Smooth muscle cell (in vitro differentiated cells): ENCODE measurements around the gene ISG20. TPM values are rescaled to one million over a fixed set of nuclear protein-coding genes. Genes with fewer than 3 reads are reported as not detected.
A peak's percentile ranks its signal among the peaks of the same experiment; 100 is the strongest.

Experiments used
- DNase-seq: peaks from one replicate; lab custom pipeline; 2025; ENCODE audit not compliant: unreplicated experiment; lab: John Stamatoyannopoulos, UW
- H2AFZ ChIP-seq: fragments of 200-600 bp; sonication (generic); 2 replicates; pipeline ENCODE4 v1.6.0; 2016; ENCODE audit warnings: antibody characterized with exemption, low read depth, mild to moderate bottlenecking
- H3F3A ChIP-seq: fragments of 200-600 bp; sonication (generic); 2 replicates; pipeline ENCODE4 v1.6.0; 2017; ENCODE audit warnings: antibody characterized with exemption, low read depth
- H3K27ac ChIP-seq: fragments of 200-600 bp; sonication (generic); 2 replicates; pipeline ENCODE4 v1.5.1; 2016; ENCODE audit warnings: low read depth, mild to moderate bottlenecking
- H3K27me3 ChIP-seq: fragments of 200-600 bp; sonication (generic); 2 replicates; pipeline ENCODE4 v1.6.1; 2016; ENCODE audit warnings: low read depth, mild to moderate bottlenecking
- H3K36me3 ChIP-seq: fragments of 200-600 bp; sonication (generic); 2 replicates; pipeline ENCODE4 v1.5.1; 2016; ENCODE audit warnings: low read depth
- H3K4me1 ChIP-seq: fragments of 200-600 bp; sonication (generic); 2 replicates; pipeline ENCODE4 v1.5.1; 2016; ENCODE audit warnings: low read depth
- H3K4me2 ChIP-seq: fragments of 200-600 bp; sonication (generic); 2 replicates; pipeline ENCODE4 v1.6.0; 2016; ENCODE audit warnings: mild to moderate bottlenecking
- H3K4me3 ChIP-seq: fragments of 200-600 bp; sonication (generic); 2 replicates; pipeline ENCODE4 v1.5.1; 2016; ENCODE audit warnings: mild to moderate bottlenecking
- H3K79me2 ChIP-seq: fragments of 200-600 bp; sonication (generic); 2 replicates; pipeline ENCODE4 v1.6.0; 2016; ENCODE audit warnings: low read depth, mild to moderate bottlenecking
- H3K9ac ChIP-seq: fragments of 200-600 bp; sonication (generic); 2 replicates; pipeline ENCODE4 v1.6.0; 2016; ENCODE audit warnings: low read depth
- H3K9me3 ChIP-seq: fragments of 200-600 bp; sonication (generic); replicated peaks from 2 replicates; pipeline ENCODE4 v1.5.1; 2016; ENCODE audit warnings: low read depth
- H4K20me1 ChIP-seq: fragments of 200-600 bp; sonication (generic); 2 replicates; pipeline ENCODE4 v1.6.0; 2016; ENCODE audit warnings: low read depth
- CTCF ChIP-seq: fragments of 200-600 bp; sonication (generic); IDR thresholded peaks from 2 replicates; pipeline ENCODE4 v1.5.1; 2017; ENCODE audit warnings: borderline replicate concordance, mild to moderate bottlenecking, antibody characterized with exemption; ENCODE audit not compliant: insufficient read depth, poor library complexity, severe bottlenecking
- WGBS: methylation state at CpG from one replicate; pipeline ENCODE4 v1.1.7; 2016; ENCODE audit warnings: low lambda C conversion rate; 5-methylcytosine and 5-hydroxymethylcytosine counted together
- polyA plus RNA-seq: library from polyadenylated mRNA; unstranded; fragments of >200 nt; fragmentation: Nextera tagmentation; extraction: Ambion mirVana; gene quantifications from 2 replicates; pipeline ENCODE4 v1.2.1, GENCODE V29; 2016
- total RNA-seq: library from RNA; depleted of rRNA; stranded (reverse); fragments of >200 nt; gene quantifications from 2 replicates; pipeline ENCODE4 v1.2.3, GENCODE V29; 2014

Gene ISG20
- total and polyA plus RNA-seq, 2 experiments from 2014 or later, result 0.81 to 1.1 TPM

- Histone ChIP-seq H3K79me2 (no peaks in the 10 kb centered on the region), H3K4me3 (no peak overlapping the region), H4K20me1 (no peaks in the 10 kb centered on the region), H3F3A (no peaks in the 10 kb centered on the region), H3K27me3 (peaks cover 44% of the 10 kb centered on the region), H3K27ac (no peak overlapping the region), H3K4me1 (no peaks in the 10 kb centered on the region), H3K4me2 (no peak overlapping the region), H3K9ac (no peak overlapping the region), H3K9me3 (no peaks in the 10 kb centered on the region), H3K36me3 (no peaks in the 10 kb centered on the region), H2AFZ (no peak overlapping the region)
- no peak for DNase-seq
- WGBS, result 88% methylated on average over 1 of the region's 1 CpG
- TF ChIP-seq CTCF, result no peak
These were observed 61.0 kb downstream of the ISG20 start for GRCh38 chr15:88699861-88700260.

- Histone ChIP-seq H4K20me1 (no peaks in the 10 kb centered on the region), H3K27me3 (peaks cover 51% of the 10 kb centered on the region), H3K27ac (no peak overlapping the region), H3F3A (no peaks in the 10 kb centered on the region), H3K9ac (no peak overlapping the region), H3K36me3 (no peaks in the 10 kb centered on the region), H3K4me3 (no peak overlapping the region), H3K79me2 (no peaks in the 10 kb centered on the region), H3K9me3 (no peaks in the 10 kb centered on the region), H3K4me1 (no peaks in the 10 kb centered on the region), H3K4me2 (no peak overlapping the region), H2AFZ (no peak overlapping the region)
- TF ChIP-seq CTCF, result no peak
- WGBS, result 79% methylated on average over 2 of the region's 2 CpGs
- no peak for DNase-seq
These were observed 61.9 kb downstream of the ISG20 start for GRCh38 chr15:88700716-88701115.

GRCh38 chr15:88701561-88702095, 62.8 kb downstream of the ISG20 start:
- no peak for DNase-seq
- Histone ChIP-seq H3K9ac (no peak overlapping the region), H3F3A (no peaks in the 10 kb centered on the region), H2AFZ (no peak overlapping the region), H3K27ac (no peak overlapping the region), H3K4me3 (no peak overlapping the region), H3K4me2 (no peak overlapping the region), H3K79me2 (no peaks in the 10 kb centered on the region), H3K4me1 (no peaks in the 10 kb centered on the region), H3K36me3 (no peaks in the 10 kb centered on the region), H3K27me3 (peaks cover 58% of the 10 kb centered on the region), H3K9me3 (no peaks in the 10 kb centered on the region), H4K20me1 (no peaks in the 10 kb centered on the region)
- WGBS, result 49% methylated on average over 2 of the region's 2 CpGs
- TF ChIP-seq CTCF, result peak; percentile 21

- no peaks in the 10 kb centered on the region for H3K36me3 ChIP-seq
- H4K20me1 ChIP-seq, result no peaks in the 10 kb centered on the region
- no peak for TF ChIP-seq CTCF
- no peaks in the 10 kb centered on the region for H3K4me1 ChIP-seq
- no peak overlapping the region for H2AFZ ChIP-seq
- no peaks in the 10 kb centered on the region for H3K9me3 ChIP-seq
- no peaks in the 10 kb centered on the region for H3K79me2 ChIP-seq
- WGBS, result 74% methylated on average over 5 of the region's 5 CpGs
- no peak for DNase-seq
- H3K4me3 ChIP-seq, result no peak overlapping the region
- no peak overlapping the region for H3K27ac ChIP-seq
- H3K9ac ChIP-seq, result no peak overlapping the region
- no peaks in the 10 kb centered on the region for H3F3A ChIP-seq
- H3K4me2 ChIP-seq, result no peak overlapping the region
- peaks cover 57% of the 10 kb centered on the region for H3K27me3 ChIP-seq
These were observed 64.2 kb downstream of the ISG20 start for GRCh38 chr15:88702983-88703382.
